HCT116 (cell line): ENCODE measurements around the gene APBA2. TPM values are rescaled to one million over a fixed set of nuclear protein-coding genes. Genes with fewer than 3 reads are reported as not detected.
"Not testable (repeated sequence)": the region's sequence is repeated elsewhere in the genome, so short reads cannot be mapped to it uniquely, and the experiment has no call there.

Experiments
- ATAC-seq: fragments of 200-7000 bp; cut with Tn5 transposase; 2 replicates; pipeline ENCODE4 v1.9.1; 2020; ENCODE audit warnings: mild to moderate bottlenecking, moderate library complexity
- BruUV-seq: library from RNA; stranded (reverse); fragments of 400-500 nt; replicated peaks from 2 replicates; lab custom pipeline; 2021; lab: Mats Ljungman, UMichigan
- CTCF ChIA-PET: fragments of 300-600 bp; sonication (Branson Sonifier 250); formaldehyde crosslinking; loops from one replicate; lab custom pipeline; 2021; ENCODE audit warnings: antibody characterized with exemption; lab: Charles Lee
- POLR2A ChIA-PET: fragments of 300-600, 350-600 bp; sonication (Branson Sonifier 250); formaldehyde crosslinking; loops from one replicate; lab custom pipeline; 2021; ENCODE audit warnings: antibody characterized with exemption; lab: Charles Lee
- RAD21 ChIA-PET, 2 experiments: fragments of 300-600 bp; sonication (Branson Sonifier 250); formaldehyde crosslinking; loops; one replicate each; lab custom pipeline; 2023; ENCODE audit warnings: low total read pairs in 2 of 2; ENCODE audit not compliant: uncharacterized antibody in 2 of 2, unreplicated experiment in 2 of 2, low non-redundant PET in 1 of 2; lab: Charles Lee
- DNase-seq: peaks from one replicate; pipeline ENCODE4 v3.0.0-alpha.2; 2010; ENCODE audit warnings: low read depth, low spot score
- H2AFZ ChIP-seq: fragments of 200-600 bp; shearing (Covaris generic), sonication (generic); 2 replicates; pipeline ENCODE4 v1.6.1; 2017; ENCODE audit warnings: low read depth, mixed run types, mixed read lengths, antibody characterized with exemption, low read length; ENCODE audit not compliant: poor library complexity, severe bottlenecking
- H3K27ac ChIP-seq: 2 replicates; pipeline ENCODE4 v1.5.1; 2012; ENCODE audit warnings: low read depth, low read length
- H3K27me3 ChIP-seq: fragments of 200-600 bp; sonication (generic); 2 replicates; pipeline ENCODE4 v1.6.1; 2016; ENCODE audit warnings: mixed run types, low read length, mixed read lengths; ENCODE audit not compliant: insufficient read depth
- H3K36me3 ChIP-seq, 2 experiments: fragments of 200-500 bp in 1 of 2; fragments of 200-600 bp in 1 of 2; sonication (Bioruptor generic) in 1 of 2; sonication (generic) in 1 of 2; 2 replicates each; pipeline versions ENCODE4 v1.5.1 to v1.6.1; 2014 to 2016; ENCODE audit warnings: low read length in 2 of 2, inconsistent platforms in 1 of 2, mixed read lengths in 1 of 2, mixed run types in 1 of 2; ENCODE audit not compliant: insufficient read depth in 2 of 2, control insufficient read depth in 1 of 2
- H3K4me1 ChIP-seq, 2 experiments: fragments of 200-600 bp in 1 of 2; sonication (generic) in 1 of 2; 2 replicates each; pipeline versions ENCODE4 v1.5.1 to v1.6.1; 2012 to 2017; ENCODE audit warnings: low read length in 2 of 2, inconsistent platforms in 1 of 2, mild to moderate bottlenecking in 1 of 2, mixed read lengths in 1 of 2, mixed run types in 1 of 2, moderate library complexity in 1 of 2; ENCODE audit not compliant: insufficient read depth in 2 of 2, control insufficient read depth in 1 of 2
- H3K4me2 ChIP-seq: fragments of 200-600 bp; sonication (generic); 2 replicates; pipeline ENCODE4 v1.6.1; 2017; ENCODE audit warnings: mixed run types, low read length, mixed read lengths
- H3K4me3 ChIP-seq, 2 experiments: fragments of 200-600 bp in 1 of 2; sonication (generic) in 1 of 2; replicated peaks in 1 of 2; 2 replicates each; pipeline ENCODE4 v1.5.1; 2011 to 2016; ENCODE audit warnings: low read length in 2 of 2, control low read depth in 1 of 2, low read depth in 1 of 2, mild to moderate bottlenecking in 1 of 2, mixed read lengths in 1 of 2, mixed run types in 1 of 2
- H3K79me2 ChIP-seq: fragments of 200-600 bp; sonication (generic); 2 replicates; pipeline ENCODE4 v1.6.1; 2017; ENCODE audit warnings: mild to moderate bottlenecking, mixed run types, low read length, moderate library complexity, mixed read lengths; ENCODE audit not compliant: insufficient read depth
- H3K9ac ChIP-seq: fragments of 200-600 bp; sonication (generic); 2 replicates; pipeline ENCODE4 v1.6.1; 2016; ENCODE audit warnings: low read length, mixed read lengths
- H3K9me2 ChIP-seq: fragments of 200-600 bp; sonication (generic), shearing (Covaris generic); 2 replicates; pipeline ENCODE4 v1.6.1; 2017; ENCODE audit warnings: mixed run types, mild to moderate bottlenecking, moderate library complexity; ENCODE audit not compliant: insufficient read depth
- H3K9me3 ChIP-seq, 2 experiments: fragments of 200-500 bp in 1 of 2; fragments of 200-600 bp in 1 of 2; sonication (Bioruptor generic) in 1 of 2; sonication (generic) in 1 of 2; 2 replicates each; pipeline ENCODE4 v1.6.1; 2014 to 2017; ENCODE audit warnings: low read length in 2 of 2, mixed read lengths in 2 of 2, inconsistent platforms in 1 of 2, low read depth in 1 of 2, mild to moderate bottlenecking in 1 of 2, mixed run types in 1 of 2, moderate library complexity in 1 of 2; ENCODE audit not compliant: control insufficient read depth in 1 of 2, insufficient read depth in 1 of 2
- H4K20me1 ChIP-seq: fragments of 200-600 bp; sonication (generic), shearing (Covaris generic); 2 replicates; pipeline ENCODE4 v1.6.1; 2017; ENCODE audit warnings: mixed run types, mild to moderate bottlenecking, moderate library complexity; ENCODE audit not compliant: insufficient read depth
- MAX ChIP-seq: IDR thresholded peaks from 2 replicates; pipeline ENCODE4 v1.6.1; 2012
- intact Hi-C: fragments of 100-400 bp; cut with micrococcal nuclease; formaldehyde crosslinking; loops from 2 replicates; pipeline ENCODE4 v1.10.0; 2022
- total RNA-seq: library from RNA; stranded (reverse); gene quantifications from one replicate; pipeline ENCODE4 v1.2.1, GENCODE V29; 2021; ENCODE audit not compliant: unreplicated experiment

APBA2 gene
- total RNA-seq, 1 experiment from 2014 or later: 0.47 TPM

- CTCF ChIA-PET, ATAC-seq: not testable (repeated sequence)
Observed at GRCh38 chr15:28854578-28854977, 31.2 kb upstream of the APBA2 start.

GRCh38 chr15:28861031-28861534 is 24.7 kb upstream of the APBA2 start:
- ChIA-PET RAD21 (no interaction called here), POLR2A (no interaction called here), CTCF (no interaction called here)
- H3K79me2 ChIP-seq: no peaks in the 10 kb centered on the region
- DNase-seq (no peak), ATAC-seq (no peak)
- no peaks in the 10 kb centered on the region for H4K20me1 ChIP-seq
- H3K4me1 ChIP-seq: no peaks in the 10 kb centered on the region
- no peaks in the 10 kb centered on the region for H3K36me3 ChIP-seq
- no peak overlapping the region for H2AFZ ChIP-seq
- BruUV-seq: no TSS peak
- TF ChIP-seq MAX: no peak
- no peak overlapping the region for H3K9ac ChIP-seq
- H3K4me2 ChIP-seq: no peak overlapping the region
- no peaks in the 10 kb centered on the region for H3K9me3 ChIP-seq
- H3K4me3 ChIP-seq: no peak overlapping the region
- H3K27ac ChIP-seq: no peak overlapping the region
- no peaks in the 10 kb centered on the region for H3K9me2 ChIP-seq
- H3K27me3 ChIP-seq: no peaks in the 10 kb centered on the region
- intact Hi-C loops: no loop called here

More at GRCh38 chr15:28854578-28854977, 31.2 kb upstream of the APBA2 start:
- H3K4me2 ChIP-seq, H3K27me3 ChIP-seq, H3K4me1 ChIP-seq, H3K9ac ChIP-seq, H3K4me3 ChIP-seq, H3K9me3 ChIP-seq, H3K9me2 ChIP-seq, H2AFZ ChIP-seq, RAD21 ChIA-PET, POLR2A ChIA-PET, BruUV-seq, H3K36me3 ChIP-seq, H3K27ac ChIP-seq, H4K20me1 ChIP-seq, H3K79me2 ChIP-seq, DNase-seq, intact Hi-C loops: not testable (repeated sequence)

- H3K27me3 ChIP-seq, ATAC-seq, H3K4me1 ChIP-seq, H3K4me2 ChIP-seq, H3K79me2 ChIP-seq, H3K9me2 ChIP-seq, H3K9me3 ChIP-seq, H3K4me3 ChIP-seq, H3K9ac ChIP-seq, DNase-seq, H3K27ac ChIP-seq, H3K36me3 ChIP-seq, intact Hi-C loops, RAD21 ChIA-PET, H4K20me1 ChIP-seq, CTCF ChIA-PET, BruUV-seq, H2AFZ ChIP-seq, POLR2A ChIA-PET: not testable (repeated sequence)
Observed at GRCh38 chr15:28861589-28862293, 24.0 kb upstream of the APBA2 start.
